Neural cell (in vitro differentiated cells): ENCODE measurements around the gene OTULINL. TPM values are rescaled to one million over a fixed set of nuclear protein-coding genes. Genes with fewer than 3 reads are reported as not detected.

ENCODE experiments used
- H2AFZ ChIP-seq: fragments of 200-600, 300-800 bp; sonication (generic), shearing (Covaris generic); 2 replicates; pipeline ENCODE4 v1.6.0; 2014; ENCODE audit warnings: low read depth, mild to moderate bottlenecking, antibody characterized with exemption, low read length, moderate library complexity
- H3F3A ChIP-seq: fragments of 200-600 bp; shearing (Covaris generic); 2 replicates; pipeline ENCODE4 v1.6.1; 2016; ENCODE audit warnings: mild to moderate bottlenecking, moderate library complexity, mixed read lengths, antibody characterized with exemption, low read length; ENCODE audit not compliant: insufficient read depth, poor library complexity, severe bottlenecking
- H3K27ac ChIP-seq: fragments of 200-600, 300-800 bp; sonication (generic), shearing (Covaris generic); 2 replicates; pipeline ENCODE4 v1.5.1; 2014; ENCODE audit warnings: mild to moderate bottlenecking, low read length, moderate library complexity
- H3K27me3 ChIP-seq: fragments of 300-800, 200-600 bp; sonication (generic), shearing (Covaris generic); 2 replicates; pipeline ENCODE4 v1.6.0; 2014; ENCODE audit warnings: mild to moderate bottlenecking, low read depth, low read length, moderate library complexity; ENCODE audit not compliant: insufficient read depth
- H3K36me3 ChIP-seq: fragments of 300-800, 200-600 bp; sonication (generic), shearing (Covaris generic); 2 replicates; pipeline ENCODE4 v1.5.1; 2014; ENCODE audit warnings: mild to moderate bottlenecking, antibody characterized with exemption, low read length, moderate library complexity; ENCODE audit not compliant: insufficient read depth
- H3K4me2 ChIP-seq: fragments of 300-800, 200-600 bp; sonication (generic), shearing (Covaris generic); 2 replicates; pipeline ENCODE4 v1.6.0; 2014; ENCODE audit warnings: mild to moderate bottlenecking, low read length
- H3K4me3 ChIP-seq: fragments of 300-800, 200-600 bp; sonication (generic), shearing (Covaris generic); 2 replicates; pipeline ENCODE4 v1.5.1; 2014; ENCODE audit warnings: mild to moderate bottlenecking, low read length, moderate library complexity
- H3K79me2 ChIP-seq: fragments of 200-600 bp; shearing (Covaris generic); replicated peaks from 2 replicates; pipeline ENCODE4 v1.6.0; 2014; ENCODE audit warnings: mild to moderate bottlenecking, low read length, moderate library complexity; ENCODE audit not compliant: insufficient read depth
- H3K9ac ChIP-seq: fragments of 300-800, 200-600 bp; sonication (generic), shearing (Covaris generic); 2 replicates; pipeline ENCODE4 v1.6.1; 2016; ENCODE audit warnings: mild to moderate bottlenecking, low read length, mixed read lengths
- H3K9me2 ChIP-seq: fragments of 200-600 bp; shearing (Covaris generic); 2 replicates; pipeline ENCODE4 v1.6.1; 2016; ENCODE audit warnings: mild to moderate bottlenecking, low read length, mixed read lengths; ENCODE audit not compliant: insufficient read depth
- H3K9me3 ChIP-seq: fragments of 200-600, 300-800 bp; sonication (generic), shearing (Covaris generic); 2 replicates; pipeline ENCODE4 v1.6.1; 2016; ENCODE audit warnings: mild to moderate bottlenecking, mixed run types, low read length, moderate library complexity, mixed read lengths
- H4K20me1 ChIP-seq: fragments of 200-600 bp; shearing (Covaris generic); 2 replicates; pipeline ENCODE4 v1.6.1; 2016; ENCODE audit warnings: mild to moderate bottlenecking, mixed run types; ENCODE audit not compliant: insufficient read depth
- EP300 ChIP-seq: fragments of 450-650 bp; conservative IDR thresholded peaks from 2 replicates; pipeline ENCODE4 v1.6.1; 2014; ENCODE audit warnings: antibody characterized with exemption, mild to moderate bottlenecking, moderate library complexity; ENCODE audit not compliant: poor library complexity, severe bottlenecking
- EZH2 ChIP-seq: fragments of 200-600, 300-800 bp; shearing (Covaris generic), sonication (generic); IDR thresholded peaks from 2 replicates; pipeline ENCODE4 v1.6.1; 2014; ENCODE audit warnings: antibody characterized with exemption, low read length, borderline replicate concordance, mild to moderate bottlenecking; ENCODE audit not compliant: insufficient read depth, poor library complexity, severe bottlenecking
- MXI1 ChIP-seq: fragments of 450-650 bp; conservative IDR thresholded peaks from 2 replicates; pipeline ENCODE4 v1.6.1; 2014; ENCODE audit warnings: antibody characterized with exemption, mild to moderate bottlenecking; ENCODE audit not compliant: poor library complexity, severe bottlenecking
- POLR2AphosphoS5 ChIP-seq: IDR thresholded peaks from 2 replicates; pipeline ENCODE4 v1.6.1; 2012
- RAD21 ChIP-seq: fragments of 450-650 bp; conservative IDR thresholded peaks from 2 replicates; pipeline ENCODE4 v1.6.1; 2014; ENCODE audit warnings: antibody characterized with exemption, mild to moderate bottlenecking, moderate library complexity
- SMC3 ChIP-seq: fragments of 450-650 bp; conservative IDR thresholded peaks from 2 replicates; pipeline ENCODE4 v1.6.1; 2014; ENCODE audit warnings: antibody characterized with exemption, mild to moderate bottlenecking, moderate library complexity; ENCODE audit not compliant: poor library complexity
- TAF1 ChIP-seq: IDR thresholded peaks from 2 replicates; pipeline ENCODE4 v1.6.1; 2012; ENCODE audit warnings: low read depth
- polyA minus RNA-seq: library from RNA; depleted of rRNA, polyadenylated mRNA; stranded (reverse); fragments of >200 nt; gene quantifications from 2 replicates; pipeline ENCODE4 v1.2.3, GENCODE V29; 2014
- polyA plus RNA-seq: library from polyadenylated mRNA; depleted of rRNA; stranded (reverse); fragments of >200 nt; gene quantifications from 2 replicates; pipeline ENCODE4 v1.2.3, GENCODE V29; 2014
- TF ChIP-seq, protein P1 (sequence below): fragments of 450-650 bp; IDR thresholded peaks from 2 replicates; pipeline ENCODE4 v1.5.1; 2014; ENCODE audit warnings: antibody characterized with exemption, mild to moderate bottlenecking, moderate library complexity; ENCODE audit not compliant: poor library complexity, severe bottlenecking
- TF ChIP-seq, protein P2 (sequence below): IDR thresholded peaks from 2 replicates; pipeline ENCODE4 v1.6.1; 2012; ENCODE audit warnings: borderline replicate concordance

Gene OTULINL
- 6.2 and 7.2 TPM in 2 replicates for polyA plus RNA-seq
- 10.9 and 11.2 TPM in 2 replicates for polyA minus RNA-seq

DNA sequence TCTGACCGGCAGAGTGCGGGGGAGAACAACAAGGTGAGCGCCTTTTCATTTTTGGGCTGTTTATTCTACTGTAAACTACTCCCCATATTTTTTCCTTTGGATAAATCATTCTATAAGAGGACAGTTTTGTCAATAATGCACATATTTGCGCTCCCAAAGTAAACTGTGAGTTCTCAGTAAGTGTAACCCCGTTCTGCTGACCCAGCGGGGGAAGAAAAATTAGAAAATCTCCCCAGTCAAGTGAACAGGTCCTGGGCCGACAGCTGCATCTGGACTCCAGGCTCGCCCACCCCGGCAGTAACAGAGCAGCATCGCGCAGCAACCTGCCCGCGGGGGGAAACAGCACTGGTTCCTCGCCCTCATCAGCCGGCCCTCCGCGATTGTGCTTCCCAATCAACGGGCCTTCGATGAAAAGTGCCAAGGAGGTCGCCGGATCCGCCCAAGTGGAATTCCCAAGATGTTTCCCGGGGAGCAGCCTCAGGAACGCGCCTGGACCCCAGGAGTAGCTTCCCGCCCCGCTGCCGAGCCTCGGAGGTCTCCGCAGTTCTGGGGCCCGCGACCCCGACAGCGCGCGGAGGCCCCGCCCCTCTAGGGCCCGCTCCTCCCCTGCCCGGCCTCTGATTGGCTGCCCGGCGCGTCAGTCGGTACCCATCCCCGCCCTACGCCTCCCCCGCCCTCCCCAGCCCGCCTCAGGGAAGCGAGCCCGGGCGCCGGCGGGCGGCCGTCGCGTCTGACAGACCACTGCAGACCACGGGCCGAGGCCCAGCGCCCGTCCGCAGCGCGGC lies at the start of gene OTULINL:
Gene OTULINL (plus strand): TSS at position 687 of the 785 bp plus-strand sequence. CDS start 103 bp downstream, outside the sequence.
- Histone ChIP-seq H3F3A (no peaks in the 10 kb centered on the region), H3K9ac (peak within 1 kb of the TSS; percentile 73), H3K9me3 (no peaks in the 10 kb centered on the region), H3K4me2 (no peak within 1 kb of the TSS), H3K9me2 (no peaks in the 10 kb centered on the region), H3K27me3 (peaks cover 10% of the 10 kb centered on the region), H4K20me1 (no peaks in the 10 kb centered on the region), H3K27ac (peak within 1 kb of the TSS; percentile 44), H3K79me2 (no peaks in the 10 kb centered on the region), H2AFZ (peak within 1 kb of the TSS; percentile 23), H3K4me3 (peak within 1 kb of the TSS; percentile 86), H3K36me3 (no peaks in the 10 kb centered on the region)
- TF ChIP-seq, protein P1, sequence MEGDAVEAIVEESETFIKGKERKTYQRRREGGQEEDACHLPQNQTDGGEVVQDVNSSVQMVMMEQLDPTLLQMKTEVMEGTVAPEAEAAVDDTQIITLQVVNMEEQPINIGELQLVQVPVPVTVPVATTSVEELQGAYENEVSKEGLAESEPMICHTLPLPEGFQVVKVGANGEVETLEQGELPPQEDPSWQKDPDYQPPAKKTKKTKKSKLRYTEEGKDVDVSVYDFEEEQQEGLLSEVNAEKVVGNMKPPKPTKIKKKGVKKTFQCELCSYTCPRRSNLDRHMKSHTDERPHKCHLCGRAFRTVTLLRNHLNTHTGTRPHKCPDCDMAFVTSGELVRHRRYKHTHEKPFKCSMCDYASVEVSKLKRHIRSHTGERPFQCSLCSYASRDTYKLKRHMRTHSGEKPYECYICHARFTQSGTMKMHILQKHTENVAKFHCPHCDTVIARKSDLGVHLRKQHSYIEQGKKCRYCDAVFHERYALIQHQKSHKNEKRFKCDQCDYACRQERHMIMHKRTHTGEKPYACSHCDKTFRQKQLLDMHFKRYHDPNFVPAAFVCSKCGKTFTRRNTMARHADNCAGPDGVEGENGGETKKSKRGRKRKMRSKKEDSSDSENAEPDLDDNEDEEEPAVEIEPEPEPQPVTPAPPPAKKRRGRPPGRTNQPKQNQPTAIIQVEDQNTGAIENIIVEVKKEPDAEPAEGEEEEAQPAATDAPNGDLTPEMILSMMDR = no peak
- TF ChIP-seq RAD21 (no peak), MXI1 (no peak), SMC3 (no peak), EZH2 (no peak), TAF1 (no peak), POLR2AphosphoS5 (peak; percentile 49), EP300 (no peak)

DNA sequence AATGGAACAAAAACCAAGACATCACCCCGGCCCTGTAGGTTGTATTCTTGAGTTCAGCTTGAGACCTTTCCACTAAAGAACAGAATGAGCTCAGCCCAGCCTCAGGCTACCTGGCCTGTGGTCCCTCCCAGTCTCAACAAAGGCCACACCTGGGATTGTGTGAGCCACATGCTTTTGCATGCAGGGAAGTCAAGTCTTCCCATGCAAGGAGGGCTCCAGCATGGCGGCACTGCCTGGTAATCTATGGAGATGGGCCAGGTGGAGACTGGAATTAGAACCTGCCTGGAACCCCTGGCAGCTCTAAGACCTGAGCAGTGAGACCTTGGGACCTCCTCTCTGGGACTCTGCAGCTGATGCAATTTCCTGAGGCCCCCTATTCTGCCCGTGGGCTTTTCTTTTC lies 49.4 kb upstream of the OTULINL start:
- Histone ChIP-seq H3K79me2 (no peaks in the 10 kb centered on the region), H2AFZ (no peak overlapping the region), H3K9ac (no peak overlapping the region), H3K36me3 (no peaks in the 10 kb centered on the region), H3K27me3 (no peaks in the 10 kb centered on the region), H3K4me2 (no peak overlapping the region), H3K9me2 (no peaks in the 10 kb centered on the region), H3F3A (no peaks in the 10 kb centered on the region), H4K20me1 (no peaks in the 10 kb centered on the region), H3K9me3 (no peaks in the 10 kb centered on the region), H3K4me3 (no peak overlapping the region), H3K27ac (no peak overlapping the region)
- no peak for TF ChIP-seq EP300
- TF ChIP-seq, protein P1 = no peak
- TF ChIP-seq, protein P2, sequence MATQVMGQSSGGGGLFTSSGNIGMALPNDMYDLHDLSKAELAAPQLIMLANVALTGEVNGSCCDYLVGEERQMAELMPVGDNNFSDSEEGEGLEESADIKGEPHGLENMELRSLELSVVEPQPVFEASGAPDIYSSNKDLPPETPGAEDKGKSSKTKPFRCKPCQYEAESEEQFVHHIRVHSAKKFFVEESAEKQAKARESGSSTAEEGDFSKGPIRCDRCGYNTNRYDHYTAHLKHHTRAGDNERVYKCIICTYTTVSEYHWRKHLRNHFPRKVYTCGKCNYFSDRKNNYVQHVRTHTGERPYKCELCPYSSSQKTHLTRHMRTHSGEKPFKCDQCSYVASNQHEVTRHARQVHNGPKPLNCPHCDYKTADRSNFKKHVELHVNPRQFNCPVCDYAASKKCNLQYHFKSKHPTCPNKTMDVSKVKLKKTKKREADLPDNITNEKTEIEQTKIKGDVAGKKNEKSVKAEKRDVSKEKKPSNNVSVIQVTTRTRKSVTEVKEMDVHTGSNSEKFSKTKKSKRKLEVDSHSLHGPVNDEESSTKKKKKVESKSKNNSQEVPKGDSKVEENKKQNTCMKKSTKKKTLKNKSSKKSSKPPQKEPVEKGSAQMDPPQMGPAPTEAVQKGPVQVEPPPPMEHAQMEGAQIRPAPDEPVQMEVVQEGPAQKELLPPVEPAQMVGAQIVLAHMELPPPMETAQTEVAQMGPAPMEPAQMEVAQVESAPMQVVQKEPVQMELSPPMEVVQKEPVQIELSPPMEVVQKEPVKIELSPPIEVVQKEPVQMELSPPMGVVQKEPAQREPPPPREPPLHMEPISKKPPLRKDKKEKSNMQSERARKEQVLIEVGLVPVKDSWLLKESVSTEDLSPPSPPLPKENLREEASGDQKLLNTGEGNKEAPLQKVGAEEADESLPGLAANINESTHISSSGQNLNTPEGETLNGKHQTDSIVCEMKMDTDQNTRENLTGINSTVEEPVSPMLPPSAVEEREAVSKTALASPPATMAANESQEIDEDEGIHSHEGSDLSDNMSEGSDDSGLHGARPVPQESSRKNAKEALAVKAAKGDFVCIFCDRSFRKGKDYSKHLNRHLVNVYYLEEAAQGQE = no peak
- TF ChIP-seq EZH2 = no peak
- TF ChIP-seq MXI1 = no peak
- no peak for TF ChIP-seq SMC3
- no peak for TF ChIP-seq TAF1
- TF ChIP-seq POLR2AphosphoS5 = no peak
- TF ChIP-seq RAD21 = no peak
